ENCODE data around the gene XPNPEP3. TPM values are rescaled to one million over a fixed set of nuclear protein-coding genes. Genes with fewer than 3 reads are reported as not detected.

Gene XPNPEP3
- polyA plus RNA-seq, 1 donor (not counting 4 experiments of a cell fraction or from before 2014, with no cell fraction given) = 21.1 TPM

- Histone ChIP-seq H3K9me3 (ENCODE audit: control insufficient read depth, low read depth, low read length) (no peaks in the 10 kb centered on the region), H3K4me3 (ENCODE audit: control insufficient read depth in 2 of 3, extremely low read depth in 1 of 3, insufficient read depth in 2 of 3, low read depth in 1 of 3, low read length in 3 of 3) (no peak overlapping the region), H3K4me2 (ENCODE audit: control insufficient read depth, extremely low read depth, insufficient read depth, low read depth, low read length) (peak overlapping the region; percentile 0), H3K9ac (ENCODE audit: control insufficient read depth, extremely low read depth, insufficient read depth, low read length) (no peak overlapping the region), H3K36me3 (ENCODE audit: control insufficient read depth in 2 of 2, extremely low read depth in 1 of 2, insufficient read depth in 2 of 2, low read length in 2 of 2) (peaks cover 4 to 5% of the 10 kb centered on the region in 2 experiments), H3K27me3 (ENCODE audit: control insufficient read depth, extremely low read depth, insufficient read depth, low read length) (no peaks in the 10 kb centered on the region), H4K20me1 (ENCODE audit: control insufficient read depth, extremely low read depth, insufficient read depth, low read length) (no peaks in the 10 kb centered on the region), H2AFZ (ENCODE audit: control insufficient read depth, low read length) (peak overlapping the region; percentile 14), H3K4me1 (ENCODE audit: control insufficient read depth, extremely low read depth, insufficient read depth, low read length) (peaks cover 12% of the 10 kb centered on the region), H3K79me2 (ENCODE audit: control insufficient read depth, insufficient read depth, low read length) (no peaks in the 10 kb centered on the region), H3K9me1 (ENCODE audit: control insufficient read depth, extremely low read depth, insufficient read depth, low read length) (no peaks in the 10 kb centered on the region), H3K27ac (ENCODE audit: control insufficient read depth, insufficient read depth, low read length) (peak overlapping the region; percentile 46)
- TF ChIP-seq, protein P1, sequence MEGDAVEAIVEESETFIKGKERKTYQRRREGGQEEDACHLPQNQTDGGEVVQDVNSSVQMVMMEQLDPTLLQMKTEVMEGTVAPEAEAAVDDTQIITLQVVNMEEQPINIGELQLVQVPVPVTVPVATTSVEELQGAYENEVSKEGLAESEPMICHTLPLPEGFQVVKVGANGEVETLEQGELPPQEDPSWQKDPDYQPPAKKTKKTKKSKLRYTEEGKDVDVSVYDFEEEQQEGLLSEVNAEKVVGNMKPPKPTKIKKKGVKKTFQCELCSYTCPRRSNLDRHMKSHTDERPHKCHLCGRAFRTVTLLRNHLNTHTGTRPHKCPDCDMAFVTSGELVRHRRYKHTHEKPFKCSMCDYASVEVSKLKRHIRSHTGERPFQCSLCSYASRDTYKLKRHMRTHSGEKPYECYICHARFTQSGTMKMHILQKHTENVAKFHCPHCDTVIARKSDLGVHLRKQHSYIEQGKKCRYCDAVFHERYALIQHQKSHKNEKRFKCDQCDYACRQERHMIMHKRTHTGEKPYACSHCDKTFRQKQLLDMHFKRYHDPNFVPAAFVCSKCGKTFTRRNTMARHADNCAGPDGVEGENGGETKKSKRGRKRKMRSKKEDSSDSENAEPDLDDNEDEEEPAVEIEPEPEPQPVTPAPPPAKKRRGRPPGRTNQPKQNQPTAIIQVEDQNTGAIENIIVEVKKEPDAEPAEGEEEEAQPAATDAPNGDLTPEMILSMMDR (optimal IDR thresholded peaks at IDR 0.05 in 1 of 3, IDR thresholded peaks at IDR 0.05 in 1 of 3, conservative IDR thresholded peaks at IDR 0.05 in 1 of 3; ENCODE audit: extremely low read depth in 1 of 3, insufficient read depth in 2 of 3, low read length in 3 of 3) = no peak
- no peak for TF ChIP-seq EZH2 (IDR thresholded peaks at IDR 0.05; ENCODE audit: low read length)
- DNase-seq (ENCODE audit: low read depth, low spot score) = no peak
- dilution Hi-C loops (cut with MboI; ENCODE audit: extremely low pct_ligation_motif_present, low sequenced_read_pairs) = no loop called here
- FAIRE-seq = peak; percentile 74
These were observed 32.2 kb downstream of the XPNPEP3 start for GRCh38 chr22:40889116-40889515.

DNA sequence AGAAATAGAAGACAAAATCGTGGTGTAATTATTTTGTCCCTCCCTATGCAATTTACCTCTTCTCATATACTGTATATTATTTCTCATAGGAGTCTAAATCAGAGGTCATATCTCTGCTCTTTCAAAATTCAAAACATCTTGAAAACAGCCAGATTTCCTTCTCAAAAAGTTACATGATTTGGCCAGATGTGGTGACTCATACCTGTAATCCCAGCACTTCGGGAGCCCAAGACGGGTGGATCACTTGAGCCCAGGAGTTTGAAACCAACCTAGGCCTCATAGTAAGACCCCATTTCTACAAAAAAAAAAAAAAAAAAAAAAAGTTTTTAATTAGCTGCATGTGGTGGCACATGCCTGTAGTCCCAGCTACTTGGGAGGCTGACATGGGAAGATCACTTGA lies 33.9 kb downstream of the XPNPEP3 start:
- H3K36me3 ChIP-seq (ENCODE audit: control insufficient read depth in 2 of 2, extremely low read depth in 1 of 2, insufficient read depth in 2 of 2, low read length in 2 of 2) = peaks cover 4 to 5% of the 10 kb centered on the region in 2 experiments
- no peaks in the 10 kb centered on the region for H4K20me1 ChIP-seq (ENCODE audit: control insufficient read depth, extremely low read depth, insufficient read depth, low read length)
- TF ChIP-seq, protein P1 (optimal IDR thresholded peaks at IDR 0.05 in 1 of 3, IDR thresholded peaks at IDR 0.05 in 1 of 3, conservative IDR thresholded peaks at IDR 0.05 in 1 of 3; ENCODE audit: extremely low read depth in 1 of 3, insufficient read depth in 2 of 3, low read length in 3 of 3) = no peak
- no peak for TF ChIP-seq EZH2 (IDR thresholded peaks at IDR 0.05; ENCODE audit: low read length)
- dilution Hi-C loops (cut with MboI; ENCODE audit: extremely low pct_ligation_motif_present, low sequenced_read_pairs) = no loop called here
- DNase-seq (ENCODE audit: low read depth, low spot score) (no peak), FAIRE-seq (no peak)
- H3K9ac ChIP-seq (ENCODE audit: control insufficient read depth, extremely low read depth, insufficient read depth, low read length) = no peak overlapping the region
- no peaks in the 10 kb centered on the region for H3K79me2 ChIP-seq (ENCODE audit: control insufficient read depth, insufficient read depth, low read length)
- no peaks in the 10 kb centered on the region for H3K27me3 ChIP-seq (ENCODE audit: control insufficient read depth, extremely low read depth, insufficient read depth, low read length)
- H3K4me3 ChIP-seq (ENCODE audit: control insufficient read depth in 2 of 3, extremely low read depth in 1 of 3, insufficient read depth in 2 of 3, low read depth in 1 of 3, low read length in 3 of 3) = no peak overlapping the region
- no peaks in the 10 kb centered on the region for H3K9me1 ChIP-seq (ENCODE audit: control insufficient read depth, extremely low read depth, insufficient read depth, low read length)
- no peaks in the 10 kb centered on the region for H3K9me3 ChIP-seq (ENCODE audit: control insufficient read depth, low read depth, low read length)
- peaks cover 12% of the 10 kb centered on the region for H3K4me1 ChIP-seq (ENCODE audit: control insufficient read depth, extremely low read depth, insufficient read depth, low read length)
- no peak overlapping the region for H2AFZ ChIP-seq (ENCODE audit: control insufficient read depth, low read length)
- no peak overlapping the region for H3K27ac ChIP-seq (ENCODE audit: control insufficient read depth, insufficient read depth, low read length)
- H3K4me2 ChIP-seq (ENCODE audit: control insufficient read depth, extremely low read depth, insufficient read depth, low read depth, low read length) = no peak overlapping the region

Data from keratinocyte (primary cell).